ENCODE data around the gene PPP2R1A.
"Not testable (repeated sequence)": the region's sequence is repeated elsewhere in the genome, so short reads cannot be mapped to it uniquely, and the experiment has no call there.

Gene PPP2R1A

DNA sequence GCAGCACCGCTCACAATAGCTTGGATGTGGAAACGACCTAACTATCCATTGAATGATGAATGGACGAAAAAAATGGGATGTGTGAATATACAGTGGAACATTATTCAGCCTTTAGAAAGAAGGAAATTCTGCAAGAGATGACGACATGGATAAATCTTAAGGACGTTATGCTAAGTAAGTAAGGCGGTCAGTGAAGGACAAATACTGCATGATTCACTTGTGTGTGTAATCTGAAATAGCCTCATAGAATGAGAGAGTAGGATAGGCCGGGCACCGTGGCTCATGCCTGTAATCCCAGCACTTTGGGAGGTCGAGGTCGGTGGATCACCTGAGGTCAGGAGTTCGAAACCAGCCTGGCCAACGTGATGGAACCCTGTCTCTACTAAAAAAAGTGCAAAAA, 54.2 kb downstream of the PPP2R1A start:
- H3K9me3 ChIP-seq (ENCODE audit: insufficient read depth, low read depth, low read length): no peaks in the 10 kb centered on the region
- H2AFZ ChIP-seq (ENCODE audit: insufficient read depth, low read length, poor library complexity): no peak overlapping the region
- no peak overlapping the region for H3K18ac ChIP-seq (ENCODE audit: low read length)
- H3K23ac ChIP-seq (ENCODE audit: low read length): no peak overlapping the region
- H4K8ac ChIP-seq (ENCODE audit: low read depth, low read length): no peak overlapping the region
- no peak overlapping the region for H3K9ac ChIP-seq (ENCODE audit: low read length)
- no peak overlapping the region for H4K91ac ChIP-seq (ENCODE audit: low read depth, low read length)
- H3K4me2 ChIP-seq (ENCODE audit: low read length): no peak overlapping the region
- no peak overlapping the region for H2BK120ac ChIP-seq (ENCODE audit: insufficient read depth, low read length, poor library complexity)
- H3K4me1 ChIP-seq (ENCODE audit: control insufficient read depth in 1 of 2, insufficient read depth in 2 of 2, low read length in 2 of 2): no peaks in the 10 kb centered on the region
- no peak overlapping the region for H2AK5ac ChIP-seq (ENCODE audit: low read length)
- H3K79me1 ChIP-seq (ENCODE audit: low read length): no peaks in the 10 kb centered on the region
- no peak overlapping the region for H2BK12ac ChIP-seq (ENCODE audit: low read length)
- H4K12ac ChIP-seq (ENCODE audit: low read depth, low read length): no peak overlapping the region
- no peak overlapping the region for H3K4me3 ChIP-seq (ENCODE audit: low read depth, low read length)
- H3K14ac ChIP-seq (ENCODE audit: low read length): no peak overlapping the region
- H3K4ac ChIP-seq (ENCODE audit: low read depth, low read length): no peak overlapping the region
- H2BK5ac ChIP-seq (ENCODE audit: low read depth, low read length, poor library complexity): no peak overlapping the region
- DNase-seq: no peak
- no peaks in the 10 kb centered on the region for H3K36me3 ChIP-seq (ENCODE audit: control insufficient read depth in 1 of 2, insufficient read depth in 2 of 2, low read length in 2 of 2)
- WGBS (ENCODE audit: extremely low coverage, insufficient coverage, insufficient read length): no CpG with 5 or more reads among the region's 12 CpGs
- H3K79me2 ChIP-seq (ENCODE audit: control insufficient read depth, insufficient read depth, low read length, poor library complexity): no peaks in the 10 kb centered on the region
- H3K27me3 ChIP-seq (ENCODE audit: insufficient read depth, low read length): no peaks in the 10 kb centered on the region
- no peak overlapping the region for H3K27ac ChIP-seq (ENCODE audit: low read depth, low read length)

DNA sequence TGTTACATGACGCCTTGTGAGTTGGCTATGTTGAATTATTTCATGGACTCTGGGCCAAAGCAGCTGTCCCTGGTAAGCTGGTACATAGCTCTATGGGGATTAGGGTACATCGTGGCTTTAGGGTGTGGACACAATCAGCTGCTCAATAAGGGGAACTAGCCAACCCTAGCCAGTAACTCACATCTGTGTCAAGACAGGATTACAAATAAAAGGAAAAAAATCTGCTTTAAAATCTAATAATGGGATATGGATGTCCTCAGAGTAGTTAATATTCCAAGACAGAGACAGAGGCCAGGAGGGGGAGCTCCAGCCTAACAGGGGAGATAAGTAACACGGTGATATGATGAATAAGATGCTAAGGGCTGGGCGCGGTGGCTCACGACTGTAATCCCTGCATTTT, 58.4 kb downstream of the PPP2R1A start:
- H3K27ac ChIP-seq (ENCODE audit: low read depth, low read length): no peak overlapping the region
- no peaks in the 10 kb centered on the region for H3K79me1 ChIP-seq (ENCODE audit: low read length)
- no peak overlapping the region for H2AFZ ChIP-seq (ENCODE audit: insufficient read depth, low read length, poor library complexity)
- H3K36me3 ChIP-seq (ENCODE audit: control insufficient read depth in 1 of 2, insufficient read depth in 2 of 2, low read length in 2 of 2): no peaks in the 10 kb centered on the region
- no peaks in the 10 kb centered on the region for H3K27me3 ChIP-seq (ENCODE audit: insufficient read depth, low read length)
- H3K4me2 ChIP-seq (ENCODE audit: low read length): no peak overlapping the region
- H3K4me3 ChIP-seq (ENCODE audit: low read depth, low read length): no peak overlapping the region
- H3K9ac ChIP-seq (ENCODE audit: low read length): no peak overlapping the region
- H3K4ac ChIP-seq (ENCODE audit: low read depth, low read length): no peak overlapping the region
- no peak overlapping the region for H4K91ac ChIP-seq (ENCODE audit: low read depth, low read length)
- H2BK5ac ChIP-seq (ENCODE audit: low read depth, low read length, poor library complexity): no peak overlapping the region
- H3K23ac ChIP-seq (ENCODE audit: low read length): no peak overlapping the region
- H3K18ac ChIP-seq (ENCODE audit: low read length): no peak overlapping the region
- H2BK12ac ChIP-seq (ENCODE audit: low read length): no peak overlapping the region
- no peak overlapping the region for H4K12ac ChIP-seq (ENCODE audit: low read depth, low read length)
- no peaks in the 10 kb centered on the region for H3K9me3 ChIP-seq (ENCODE audit: insufficient read depth, low read depth, low read length)
- no peak overlapping the region for H2AK5ac ChIP-seq (ENCODE audit: low read length)
- H3K79me2 ChIP-seq (ENCODE audit: control insufficient read depth, insufficient read depth, low read length, poor library complexity): no peaks in the 10 kb centered on the region
- H2BK120ac ChIP-seq (ENCODE audit: insufficient read depth, low read length, poor library complexity): no peak overlapping the region
- peak; percentile 55 to 72 for DNase-seq
- no peak overlapping the region for H4K8ac ChIP-seq (ENCODE audit: low read depth, low read length)
- WGBS (ENCODE audit: extremely low coverage, insufficient coverage, insufficient read length): no CpG with 5 or more reads among the region's 6 CpGs
- H3K14ac ChIP-seq (ENCODE audit: low read length): no peak overlapping the region
- H3K4me1 ChIP-seq (ENCODE audit: control insufficient read depth in 1 of 2, insufficient read depth in 2 of 2, low read length in 2 of 2): no peaks in the 10 kb centered on the region

DNA sequence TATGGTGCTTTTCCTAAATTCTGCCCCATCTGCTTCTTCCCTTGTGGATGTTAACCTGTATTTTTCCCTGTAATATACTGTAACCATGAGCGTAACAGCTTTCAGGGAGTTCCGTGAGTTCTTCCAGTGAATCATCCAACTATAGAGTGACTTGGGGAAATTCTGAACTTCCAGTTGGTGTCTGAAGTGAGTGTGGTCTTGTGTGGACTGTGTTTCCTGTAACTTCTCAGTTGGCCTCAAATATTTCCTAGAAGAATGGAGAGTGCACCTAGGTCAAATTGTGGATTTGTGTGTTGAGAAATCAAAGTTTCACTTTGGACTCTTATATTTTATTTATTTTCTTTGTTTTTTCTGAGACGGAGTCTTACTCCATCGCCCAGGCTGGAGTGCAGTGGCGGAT, 68.6 kb downstream of the PPP2R1A start:
- Histone ChIP-seq H3K23ac (ENCODE audit: low read length) (no peak overlapping the region), H4K91ac (ENCODE audit: low read depth, low read length) (no peak overlapping the region), H3K36me3 (ENCODE audit: control insufficient read depth in 1 of 2, insufficient read depth in 2 of 2, low read length in 2 of 2) (no peaks in the 10 kb centered on the region), H3K4ac (ENCODE audit: low read depth, low read length) (no peak overlapping the region), H3K4me1 (ENCODE audit: control insufficient read depth in 1 of 2, insufficient read depth in 2 of 2, low read length in 2 of 2) (no peaks in the 10 kb centered on the region), H4K12ac (ENCODE audit: low read depth, low read length) (no peak overlapping the region), H3K18ac (ENCODE audit: low read length) (no peak overlapping the region), H3K9ac (ENCODE audit: low read length) (no peak overlapping the region), H2BK5ac (ENCODE audit: low read depth, low read length, poor library complexity) (no peak overlapping the region), H2AK5ac (ENCODE audit: low read length) (no peak overlapping the region), H2BK120ac (ENCODE audit: insufficient read depth, low read length, poor library complexity) (no peak overlapping the region), H2BK12ac (ENCODE audit: low read length) (no peak overlapping the region), H3K27me3 (ENCODE audit: insufficient read depth, low read length) (no peaks in the 10 kb centered on the region), H3K4me3 (ENCODE audit: low read depth, low read length) (no peak overlapping the region), H3K14ac (ENCODE audit: low read length) (no peak overlapping the region), H4K8ac (ENCODE audit: low read depth, low read length) (no peak overlapping the region), H3K27ac (ENCODE audit: low read depth, low read length) (no peak overlapping the region), H3K4me2 (ENCODE audit: low read length) (no peak overlapping the region), H3K79me1 (ENCODE audit: low read length) (no peaks in the 10 kb centered on the region), H3K79me2 (ENCODE audit: control insufficient read depth, insufficient read depth, low read length, poor library complexity) (no peaks in the 10 kb centered on the region), H3K9me3 (ENCODE audit: insufficient read depth, low read depth, low read length) (no peaks in the 10 kb centered on the region), H2AFZ (ENCODE audit: insufficient read depth, low read length, poor library complexity) (no peak overlapping the region)
- no peak for DNase-seq
- WGBS (ENCODE audit: extremely low coverage, insufficient coverage, insufficient read length): no CpG with 5 or more reads among the region's 5 CpGs

GRCh38 chr19:52265556-52265955, 75.7 kb downstream of the PPP2R1A start:
- not testable (repeated sequence) for H2AFZ ChIP-seq (ENCODE audit: insufficient read depth, low read length, poor library complexity); H2BK5ac ChIP-seq (ENCODE audit: low read depth, low read length, poor library complexity); H4K12ac ChIP-seq (ENCODE audit: low read depth, low read length); H3K36me3 ChIP-seq (ENCODE audit: control insufficient read depth in 1 of 2, insufficient read depth in 2 of 2, low read length in 2 of 2); H2BK120ac ChIP-seq (ENCODE audit: insufficient read depth, low read length, poor library complexity); H3K9ac ChIP-seq (ENCODE audit: low read length); H2BK12ac ChIP-seq (ENCODE audit: low read length); H2AK5ac ChIP-seq (ENCODE audit: low read length); H3K4me1 ChIP-seq (ENCODE audit: control insufficient read depth in 1 of 2, insufficient read depth in 2 of 2, low read length in 2 of 2); H4K8ac ChIP-seq (ENCODE audit: low read depth, low read length); H4K91ac ChIP-seq (ENCODE audit: low read depth, low read length); H3K14ac ChIP-seq (ENCODE audit: low read length); H3K79me1 ChIP-seq (ENCODE audit: low read length); H3K18ac ChIP-seq (ENCODE audit: low read length); DNase-seq; H3K4me3 ChIP-seq (ENCODE audit: low read depth, low read length); H3K27me3 ChIP-seq (ENCODE audit: insufficient read depth, low read length); H3K27ac ChIP-seq (ENCODE audit: low read depth, low read length); H3K79me2 ChIP-seq (ENCODE audit: control insufficient read depth, insufficient read depth, low read length, poor library complexity); H3K4ac ChIP-seq (ENCODE audit: low read depth, low read length); H3K4me2 ChIP-seq (ENCODE audit: low read length); H3K9me3 ChIP-seq (ENCODE audit: insufficient read depth, low read depth, low read length); H3K23ac ChIP-seq (ENCODE audit: low read length)
- no CpG with 5 or more reads among the region's 6 CpGs for WGBS (ENCODE audit: extremely low coverage, insufficient coverage, insufficient read length)

Measured in trophoblast cell (in vitro differentiated cells and primary cell).